SKM-1 (cell line): ENCODE measurements around the gene USP15.

ENCODE experiments used
- DNase-seq: peaks from one replicate; lab custom pipeline; 2025; ENCODE audit not compliant: unreplicated experiment; lab: John Stamatoyannopoulos, UW

Gene USP15

GRCh38 chr12:62259993-62260732, at the start of gene USP15:
USP15 (plus strand) TSS chr12:62260404; CDS start chr12:62260415, 11 bp downstream.
- no peak for DNase-seq

DNA sequence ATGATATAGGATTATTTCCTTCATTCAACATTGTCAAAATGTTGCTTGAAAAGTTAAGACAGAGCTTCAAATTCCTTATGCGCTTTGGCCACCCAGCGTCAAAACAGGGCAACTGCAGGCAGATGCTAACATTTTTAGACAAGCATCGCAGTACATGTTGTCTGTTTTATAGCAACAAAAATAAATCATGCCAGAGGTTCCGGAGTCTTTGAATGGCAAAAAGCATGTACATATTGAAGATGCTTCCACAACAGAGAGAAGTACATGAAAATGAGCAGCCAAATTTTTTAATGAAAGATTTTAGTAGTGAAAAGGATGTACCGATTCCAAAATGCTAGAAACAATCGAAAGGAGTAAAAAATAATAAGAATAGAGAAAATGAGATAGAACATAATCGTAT, 49.8 kb upstream of the USP15 start:
- DNase-seq = no peak

- no peak for DNase-seq
These were observed 48.7 kb upstream of the USP15 start for GRCh38 chr12:62211510-62211909.

- no peak for DNase-seq
These were observed 45.4 kb upstream of the USP15 start for GRCh38 chr12:62214846-62215245.

DNA sequence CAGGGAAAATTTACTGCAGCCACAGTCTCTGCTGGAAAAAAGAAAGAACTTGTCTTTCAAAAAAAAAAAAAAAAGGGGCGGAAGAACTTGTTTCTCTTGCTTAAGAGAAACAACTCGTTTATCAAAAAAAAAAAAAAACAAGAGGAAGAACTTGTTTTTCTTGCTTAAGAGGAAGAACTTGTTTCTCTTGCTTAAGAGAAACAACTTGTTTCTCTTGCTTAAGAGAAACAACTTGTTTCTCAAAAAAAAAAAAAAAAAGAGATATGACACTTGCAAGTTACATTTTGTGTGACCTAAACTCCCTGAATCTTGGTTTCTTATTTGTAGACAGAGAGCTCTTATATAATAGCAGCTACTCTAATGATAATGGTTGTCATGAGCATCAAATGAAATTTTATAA, 44.7 kb upstream of the USP15 start:
- DNase-seq = no peak

GRCh38 chr12:62217466-62218194, 42.6 kb upstream of the USP15 start:
- no peak for DNase-seq

- no peak for DNase-seq
These were observed 39.1 kb upstream of the USP15 start for GRCh38 chr12:62221107-62221506.

DNA sequence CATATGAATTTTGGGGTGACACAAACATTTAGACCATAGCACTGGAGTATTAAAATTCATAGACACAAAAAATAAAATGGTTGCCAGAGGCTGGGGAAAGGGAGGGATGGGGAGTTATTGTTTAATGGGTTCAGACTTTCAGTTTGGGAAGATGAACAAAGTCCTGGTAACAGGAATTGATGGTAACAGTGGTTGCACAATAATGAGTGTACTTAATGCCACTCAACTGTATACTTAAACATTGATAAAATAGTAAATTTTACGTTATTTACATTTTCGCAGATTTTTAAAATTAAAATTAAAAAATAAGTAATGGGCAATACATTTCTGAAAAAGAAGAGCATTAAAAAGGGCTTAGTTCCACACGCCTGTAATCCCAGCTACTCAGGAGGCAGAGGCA, 35.6 kb upstream of the USP15 start:
- no peak for DNase-seq

DNA sequence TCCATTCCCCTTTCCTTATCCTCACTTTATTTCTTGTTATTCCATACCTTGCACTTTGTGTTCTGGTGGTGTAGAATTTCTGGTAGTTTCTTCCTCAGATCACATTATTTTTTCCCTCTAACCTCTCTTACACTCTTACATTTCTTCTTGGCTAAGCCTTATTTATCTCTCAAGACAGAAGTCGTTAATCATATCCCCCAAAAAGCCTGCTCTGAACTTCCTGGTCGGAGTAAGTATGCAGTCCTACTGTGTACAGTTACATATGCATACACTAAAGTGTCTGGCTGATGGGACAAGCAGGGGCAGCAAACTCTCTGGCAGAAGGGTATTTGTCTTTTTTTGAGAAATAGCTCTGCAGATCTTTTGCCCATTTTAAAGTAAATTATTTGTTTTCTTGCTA, 33.1 kb upstream of the USP15 start:
- no peak for DNase-seq

DNA sequence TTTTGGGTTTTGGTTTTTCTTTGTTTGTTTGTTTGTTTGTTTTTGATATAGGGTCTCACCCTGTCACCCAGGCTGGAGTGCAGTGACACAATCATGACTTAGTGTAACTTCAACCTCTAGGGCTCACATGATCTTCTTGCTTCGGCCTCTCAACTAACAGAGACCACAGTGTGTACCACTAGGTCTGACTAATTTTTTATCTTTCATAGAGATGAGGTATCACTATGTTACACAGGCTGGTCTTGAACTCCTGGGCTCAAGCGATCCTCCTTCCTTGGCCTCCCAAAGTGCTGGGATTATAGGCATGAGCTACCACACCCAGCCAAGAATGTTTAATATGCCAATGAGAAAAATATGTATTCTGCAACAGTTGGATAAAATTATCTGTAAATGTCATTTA, 29.6 kb upstream of the USP15 start:
- no peak for DNase-seq

GRCh38 chr12:62232143-62232729, 28.0 kb upstream of the USP15 start:
- no peak for DNase-seq

GRCh38 chr12:62233805-62234204, 26.4 kb upstream of the USP15 start:
- no peak for DNase-seq

- no peak for DNase-seq
These were observed 20.6 kb upstream of the USP15 start for GRCh38 chr12:62239571-62239970.

- DNase-seq = no peak
These were observed 12.7 kb upstream of the USP15 start for GRCh38 chr12:62247281-62248045.

GRCh38 chr12:62248873-62249272, 11.3 kb upstream of the USP15 start:
- no peak for DNase-seq

DNA sequence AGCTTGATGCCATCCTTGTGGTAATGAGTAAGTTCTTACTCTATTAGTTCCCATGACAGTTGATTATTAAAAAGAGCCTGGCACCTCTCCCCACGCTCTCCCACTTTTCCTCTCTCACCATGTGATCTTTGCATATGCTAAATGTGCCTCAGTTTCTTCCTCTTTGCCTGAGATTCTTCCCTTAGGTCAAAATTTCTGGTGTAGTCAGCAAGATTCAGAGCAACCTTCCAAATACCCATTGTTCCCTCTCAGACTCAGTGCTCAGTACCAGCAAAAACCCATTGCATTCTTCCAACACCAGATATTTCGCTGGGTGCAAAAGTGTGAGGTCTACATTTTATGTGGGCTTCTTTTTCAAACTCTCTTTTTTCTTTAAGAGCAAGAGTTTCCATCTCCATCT, 10.8 kb upstream of the USP15 start:
- no peak for DNase-seq

DNA sequence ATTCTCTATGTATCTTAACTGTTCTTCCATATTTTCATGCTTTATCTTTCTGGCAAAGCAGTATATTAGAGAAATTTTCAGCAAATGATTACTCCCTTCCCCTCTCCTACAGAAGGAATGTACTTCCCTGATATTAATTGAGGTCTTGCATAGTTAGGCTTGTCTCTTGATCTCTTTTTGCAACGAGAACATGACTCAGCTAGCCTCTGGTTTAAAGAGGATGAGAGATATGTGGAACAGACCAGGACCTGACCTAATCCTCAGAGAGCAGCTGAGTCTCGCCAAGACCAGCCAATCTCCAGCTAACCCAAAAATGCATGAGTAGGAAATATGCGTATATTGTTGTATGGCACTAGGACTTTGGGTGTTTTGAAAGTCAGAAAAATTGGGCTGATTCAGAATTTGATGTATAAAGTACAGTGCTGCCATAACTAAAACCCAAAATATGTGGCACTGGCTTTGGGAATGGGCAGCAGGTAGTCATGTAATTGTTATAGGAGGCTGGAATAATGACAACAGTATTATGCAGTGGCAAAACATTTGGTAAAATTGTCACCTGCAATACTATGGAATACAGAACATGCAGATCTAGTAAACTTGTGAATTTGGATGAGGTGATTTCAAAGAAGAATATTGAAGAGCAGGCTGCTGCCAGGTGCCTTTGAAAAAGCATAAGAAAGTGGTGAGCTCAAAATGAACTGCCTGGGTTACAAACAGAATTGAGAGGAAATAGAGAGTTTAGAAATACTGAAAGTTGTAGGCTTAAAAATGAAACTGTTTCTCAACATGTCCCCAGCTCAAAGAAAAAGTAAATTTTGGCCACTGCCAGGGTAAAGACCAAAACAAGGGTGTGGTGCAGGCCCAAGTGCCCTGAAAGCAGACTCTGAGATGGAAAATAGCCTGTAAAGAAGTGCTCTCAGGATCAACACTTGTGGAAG, 9.3 kb upstream of the USP15 start:
- no peak for DNase-seq

GRCh38 chr12:62251609-62251958, 8.6 kb upstream of the USP15 start:
- no peak for DNase-seq

DNA sequence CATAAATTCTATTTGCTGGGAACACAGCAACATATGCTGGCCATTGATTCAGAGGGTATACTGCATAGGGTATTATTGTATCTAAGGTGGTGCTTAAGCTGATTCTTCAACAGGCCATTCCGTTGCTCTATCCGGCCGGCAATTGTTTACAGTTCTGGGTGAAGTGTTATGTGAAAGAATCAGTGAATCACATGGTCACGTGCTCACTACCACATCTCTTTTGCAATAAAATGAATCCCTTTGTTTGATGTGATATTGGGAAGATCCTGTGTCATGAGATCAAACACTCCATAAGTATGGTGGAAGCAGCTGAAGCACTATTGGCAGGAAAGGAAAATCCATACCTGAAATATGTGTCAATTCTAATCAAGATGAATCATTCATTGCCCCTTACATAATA, 7.6 kb upstream of the USP15 start:
- no peak for DNase-seq

- no peak for DNase-seq
These were observed 5.2 kb upstream of the USP15 start for GRCh38 chr12:62254967-62255366.
